Natural killer cell (primary cell): ENCODE measurements around the gene WFDC6. TPM values are rescaled to one million over a fixed set of nuclear protein-coding genes. Genes with fewer than 3 reads are reported as not detected.

ENCODE experiments used
- ATAC-seq, 3 donors: fragments of 150-1000 bp in 2 of 3; fragments of 200-7000 bp in 1 of 3; cut with Tn5 transposase; 1 replicate in 1 of 3; 2 replicates in 2 of 3; pipeline ENCODE4 v1.10.0; 2021; ENCODE audit warnings: mild to moderate bottlenecking in 2 of 3, moderate library complexity in 2 of 3
- DNase-seq, 2 donors: peaks; one replicate each; pipeline versions ENCODE4 v3.0.0 to v3.0.0-alpha.2; 2013 to 2021; ENCODE audit warnings: mixed read lengths in 1 of 2
- H3K27ac ChIP-seq: one replicate; pipeline ENCODE4 v1.5.1; 2013; ENCODE audit warnings: mild to moderate bottlenecking, low read length
- H3K27me3 ChIP-seq: one replicate; pipeline ENCODE4 v1.6.1; 2013; ENCODE audit warnings: low read length; ENCODE audit not compliant: control insufficient read depth, insufficient read depth
- H3K36me3 ChIP-seq: one replicate; pipeline ENCODE4 v1.6.1; 2013; ENCODE audit warnings: low read length; ENCODE audit not compliant: control insufficient read depth, insufficient read depth
- H3K4me1 ChIP-seq: one replicate; pipeline ENCODE4 v1.6.1; 2013; ENCODE audit warnings: low read length; ENCODE audit not compliant: control insufficient read depth, insufficient read depth
- H3K4me3 ChIP-seq: one replicate; pipeline ENCODE4 v1.5.1; 2013; ENCODE audit warnings: low read length
- H3K9me3 ChIP-seq: one replicate; pipeline ENCODE4 v1.6.1; 2013; ENCODE audit warnings: low read length; ENCODE audit not compliant: control insufficient read depth, insufficient read depth
- H3K27ac Mint-ChIP-seq, 2 donors: one replicate each; pipeline ENCODE4 v1.8.0; 2022; ENCODE audit warnings: mild to moderate bottlenecking in 2 of 2, mixed read lengths in 2 of 2, moderate library complexity in 1 of 2
- H3K27me3 Mint-ChIP-seq, 2 donors: one replicate each; pipeline ENCODE4 v1.8.0; 2022; ENCODE audit warnings: low read depth in 2 of 2, mixed read lengths in 2 of 2
- H3K36me3 Mint-ChIP-seq: one replicate; pipeline ENCODE4 v1.8.0; 2022; ENCODE audit warnings: mixed read lengths
- H3K4me1 Mint-ChIP-seq, 2 donors: one replicate each; pipeline ENCODE4 v1.8.0; 2022; ENCODE audit warnings: mixed read lengths in 2 of 2
- H3K4me3 Mint-ChIP-seq: one replicate; pipeline ENCODE4 v1.8.0; 2022; ENCODE audit warnings: mild to moderate bottlenecking, moderate library complexity, mixed read lengths
- H3K9me3 Mint-ChIP-seq, 2 donors: one replicate each; pipeline ENCODE4 v1.8.0; 2022; ENCODE audit warnings: mixed read lengths in 2 of 2
- WGBS: methylation state at CpG from one replicate; pipeline ENCODE4 v1.1.7; 2013; ENCODE audit warnings: missing lambda C conversion rate; ENCODE audit not compliant: insufficient coverage; 5-methylcytosine and 5-hydroxymethylcytosine counted together
- intact Hi-C: fragments of 100-400 bp; cut with micrococcal nuclease; formaldehyde crosslinking; loops from one replicate; pipeline ENCODE4 v1.14.2; 2022
- total RNA-seq, 4 donors: library from RNA; stranded (reverse); fragments of 120-200 nt in 1 of 4; gene quantifications; one replicate each; pipeline versions ENCODE4 v1.2.3 to v1.2.4, GENCODE V29; 2013 to 2022
- TF ChIP-seq, protein P1 (sequence below): fragments of 200-600 bp; IDR thresholded peaks from one replicate; pipeline ENCODE4 v1.8.0; 2022; ENCODE audit warnings: antibody characterized with exemption

Gene WFDC6
- total RNA-seq, 3 donors from 2014 or later (not counting 1 experiment from before 2014, with no cell fraction given): not detected

DNA sequence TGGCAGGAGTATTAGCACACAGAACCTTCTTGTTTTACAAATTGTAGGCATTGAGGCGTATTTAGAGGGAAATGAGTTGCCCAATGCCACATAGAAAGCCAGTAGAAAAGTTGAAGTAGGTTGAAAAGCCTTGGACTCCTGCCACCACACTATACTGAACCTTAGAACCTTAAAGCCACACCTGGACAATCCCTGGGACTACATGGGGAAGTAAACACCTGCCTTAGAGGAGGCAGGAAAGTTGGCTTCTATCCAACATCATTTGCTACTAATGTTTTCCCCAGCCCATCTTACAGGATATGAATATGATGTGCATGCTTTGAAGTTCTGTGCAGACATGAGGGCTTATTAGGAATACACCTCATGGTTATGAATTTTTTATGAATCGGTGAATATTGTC lies 13.2 kb upstream of the WFDC6 start:
- H3K4me1 Mint-ChIP-seq: no peaks in the 10 kb centered on the region
- H3K27me3 Mint-ChIP-seq: peaks cover 0 to 19% of the 10 kb centered on the region in 2 donors
- 82% methylated on average over 2 of the region's 2 CpGs for WGBS
- H3K4me3 Mint-ChIP-seq: no peak overlapping the region
- Histone ChIP-seq H3K9me3 (no peaks in the 10 kb centered on the region), H3K27me3 (no peaks in the 10 kb centered on the region), H3K4me1 (no peaks in the 10 kb centered on the region), H3K4me3 (no peak overlapping the region), H3K36me3 (no peaks in the 10 kb centered on the region), H3K27ac (no peak overlapping the region)
- H3K36me3 Mint-ChIP-seq: no peaks in the 10 kb centered on the region
- no peak overlapping the region for H3K27ac Mint-ChIP-seq
- intact Hi-C loops: no loop called here
- ATAC-seq (no peak), DNase-seq (no peak)
- TF ChIP-seq, protein P1, sequence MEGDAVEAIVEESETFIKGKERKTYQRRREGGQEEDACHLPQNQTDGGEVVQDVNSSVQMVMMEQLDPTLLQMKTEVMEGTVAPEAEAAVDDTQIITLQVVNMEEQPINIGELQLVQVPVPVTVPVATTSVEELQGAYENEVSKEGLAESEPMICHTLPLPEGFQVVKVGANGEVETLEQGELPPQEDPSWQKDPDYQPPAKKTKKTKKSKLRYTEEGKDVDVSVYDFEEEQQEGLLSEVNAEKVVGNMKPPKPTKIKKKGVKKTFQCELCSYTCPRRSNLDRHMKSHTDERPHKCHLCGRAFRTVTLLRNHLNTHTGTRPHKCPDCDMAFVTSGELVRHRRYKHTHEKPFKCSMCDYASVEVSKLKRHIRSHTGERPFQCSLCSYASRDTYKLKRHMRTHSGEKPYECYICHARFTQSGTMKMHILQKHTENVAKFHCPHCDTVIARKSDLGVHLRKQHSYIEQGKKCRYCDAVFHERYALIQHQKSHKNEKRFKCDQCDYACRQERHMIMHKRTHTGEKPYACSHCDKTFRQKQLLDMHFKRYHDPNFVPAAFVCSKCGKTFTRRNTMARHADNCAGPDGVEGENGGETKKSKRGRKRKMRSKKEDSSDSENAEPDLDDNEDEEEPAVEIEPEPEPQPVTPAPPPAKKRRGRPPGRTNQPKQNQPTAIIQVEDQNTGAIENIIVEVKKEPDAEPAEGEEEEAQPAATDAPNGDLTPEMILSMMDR: no peak
- peaks cover 0 to 2% of the 10 kb centered on the region in 2 donors for H3K9me3 Mint-ChIP-seq

GRCh38 chr20:45550765-45551164 lies 11.5 kb upstream of the WFDC6 start:
- Mint-ChIP-seq H3K27me3 (peaks cover 0 to 19% of the 10 kb centered on the region in 2 donors), H3K27ac (no peak overlapping the region), H3K4me1 (no peaks in the 10 kb centered on the region), H3K36me3 (no peaks in the 10 kb centered on the region), H3K9me3 (peaks cover 0 to 2% of the 10 kb centered on the region in 2 donors), H3K4me3 (no peak overlapping the region)
- Histone ChIP-seq H3K27me3 (peaks cover 2% of the 10 kb centered on the region), H3K9me3 (no peaks in the 10 kb centered on the region), H3K27ac (no peak overlapping the region), H3K4me3 (no peak overlapping the region), H3K4me1 (no peaks in the 10 kb centered on the region), H3K36me3 (no peaks in the 10 kb centered on the region)
- intact Hi-C loops: no loop called here
- ATAC-seq: no peak
- TF ChIP-seq, protein P1: no peak
- no peak for DNase-seq

- Mint-ChIP-seq H3K4me3 (no peak overlapping the region), H3K27ac (no peak overlapping the region), H3K4me1 (no peaks in the 10 kb centered on the region), H3K9me3 (peaks cover 0 to 2% of the 10 kb centered on the region in 2 donors), H3K36me3 (no peaks in the 10 kb centered on the region), H3K27me3 (peaks cover 0 to 19% of the 10 kb centered on the region in 2 donors)
- intact Hi-C loops: no loop called here
- Histone ChIP-seq H3K36me3 (no peaks in the 10 kb centered on the region), H3K27ac (no peak overlapping the region), H3K9me3 (no peaks in the 10 kb centered on the region), H3K4me1 (no peaks in the 10 kb centered on the region), H3K27me3 (peaks cover 2% of the 10 kb centered on the region), H3K4me3 (no peak overlapping the region)
- ATAC-seq: no peak
- TF ChIP-seq, protein P1: no peak
- WGBS: 91% methylated on average over 7 of the region's 7 CpGs
- no peak for DNase-seq
These were observed 9.1 kb upstream of the WFDC6 start for GRCh38 chr20:45548410-45548809.

- Histone ChIP-seq H3K27me3 (peaks cover 2% of the 10 kb centered on the region), H3K27ac (no peak within 1 kb of the TSS), H3K4me1 (no peaks in the 10 kb centered on the region), H3K9me3 (no peaks in the 10 kb centered on the region), H3K4me3 (no peak within 1 kb of the TSS), H3K36me3 (no peaks in the 10 kb centered on the region)
- peaks cover 0 to 2% of the 10 kb centered on the region in 2 donors for H3K9me3 Mint-ChIP-seq
- H3K36me3 Mint-ChIP-seq: no peaks in the 10 kb centered on the region
- 91% methylated on average over 5 of the region's 6 CpGs for WGBS
- no peaks in the 10 kb centered on the region for H3K4me1 Mint-ChIP-seq
- TF ChIP-seq, protein P1: no peak
- ATAC-seq (no peak), DNase-seq (no peak)
- H3K27ac Mint-ChIP-seq: no peak within 1 kb of the TSS
- intact Hi-C loops: no loop called here
- peaks cover 0 to 16% of the 10 kb centered on the region in 2 donors for H3K27me3 Mint-ChIP-seq
- H3K4me3 Mint-ChIP-seq: no peak within 1 kb of the TSS
These were observed 8.0 kb upstream of the WFDC6 start, which contains the start of gene EPPIN for GRCh38 chr20:45547206-45547770. TSS of gene EPPIN (minus strand) at chr20:45547401. CDS start at chr20:45547357, 44 bp downstream.
